OCI-LY3 (cell line): Measurements from ENCODE around the gene DCAKD.

Experiments used
- H2AFZ ChIP-seq: fragments of 200-600, 300-600 bp; shearing (Covaris generic); 2 replicates; pipeline ENCODE4 v1.6.0; 2014; ENCODE audit warnings: antibody characterized with exemption, low read depth, low read length
- H3K27ac ChIP-seq: fragments of 200-600, 300-600 bp; sonication (generic); 2 replicates; pipeline ENCODE4 v1.5.1; 2014; ENCODE audit warnings: mild to moderate bottlenecking, low read length, moderate library complexity, mixed read lengths
- H3K27me3 ChIP-seq: fragments of 200-600, 300-600 bp; sonication (generic); 2 replicates; pipeline ENCODE4 v1.6.1; 2014; ENCODE audit warnings: low read depth, low read length, mixed read lengths
- H3K36me3 ChIP-seq: fragments of 200-600, 300-600 bp; sonication (generic); replicated peaks from 2 replicates; pipeline ENCODE3; 2014; ENCODE audit warnings: low read depth, low read length, mixed read lengths
- H3K4me1 ChIP-seq: fragments of 300-600, 200-600 bp; sonication (generic); 2 replicates; pipeline ENCODE4 v1.6.1; 2014; ENCODE audit warnings: low read length, mixed read lengths
- H3K4me2 ChIP-seq: fragments of 200-600, 300-600 bp; sonication (generic); 2 replicates; pipeline ENCODE4 v1.6.1; 2014; ENCODE audit warnings: low read length, mixed read lengths
- H3K4me3 ChIP-seq: fragments of 300-600, 200-600 bp; sonication (generic); 2 replicates; pipeline ENCODE4 v1.5.1; 2014; ENCODE audit warnings: antibody characterized with exemption, mild to moderate bottlenecking, low read length, moderate library complexity
- H3K79me2 ChIP-seq: fragments of 300-600, 200-600 bp; shearing (Covaris generic); 2 replicates; pipeline ENCODE4 v1.6.1; 2014; ENCODE audit warnings: mild to moderate bottlenecking, low read length, mixed read lengths
- H3K9ac ChIP-seq: fragments of 300-600, 200-600 bp; shearing (Covaris generic); 2 replicates; pipeline ENCODE4 v1.6.0; 2014; ENCODE audit warnings: mild to moderate bottlenecking, low read length, moderate library complexity
- H3K9me3 ChIP-seq: fragments of 200-600, 300-600 bp; shearing (Covaris generic); 2 replicates; pipeline ENCODE4 v1.6.1; 2014; ENCODE audit warnings: low read length, mixed read lengths; ENCODE audit not compliant: insufficient read depth
- H4K20me1 ChIP-seq: fragments of 200-600, 300-600 bp; sonication (generic); 2 replicates; pipeline ENCODE4 v1.6.1; 2016; ENCODE audit warnings: low read length, mixed read lengths; ENCODE audit not compliant: insufficient read depth
- CTCF ChIP-seq: fragments of 200-600, 300-600 bp; sonication (generic); IDR thresholded peaks from 2 replicates; pipeline ENCODE4 v1.5.1; 2014; ENCODE audit warnings: antibody characterized with exemption, low read length, low read depth
- EZH2phosphoT487 ChIP-seq: fragments of 200-600 bp; shearing (Covaris generic); IDR thresholded peaks from 2 replicates; pipeline ENCODE4 v1.6.1; 2018; ENCODE audit warnings: antibody characterized with exemption, mixed run types, low read depth

Gene DCAKD

GRCh38 chr17:45011767-45012166, 39.7 kb downstream of the DCAKD start:
- TF ChIP-seq CTCF (no peak), EZH2phosphoT487 (no peak)
- Histone ChIP-seq H3K27me3 (peaks cover 7% of the 10 kb centered on the region; the same call in 1 of the 2 replicates), H4K20me1 (no peaks in the 10 kb centered on the region)

GRCh38 chr17:45009676-45010467, 41.6 kb downstream of the DCAKD start:
- TF ChIP-seq EZH2phosphoT487: no peak
- TF ChIP-seq CTCF: no peak
- Histone ChIP-seq H3K4me2 (no peak overlapping the region), H3K79me2 (no peaks in the 10 kb centered on the region), H4K20me1 (no peaks in the 10 kb centered on the region), H3K4me1 (no peaks in the 10 kb centered on the region), H3K36me3 (no peaks in the 10 kb centered on the region), H2AFZ (no peak overlapping the region), H3K9ac (no peak overlapping the region), H3K27me3 (peaks cover 14% of the 10 kb centered on the region), H3K27ac (no peak overlapping the region), H3K9me3 (no peaks in the 10 kb centered on the region), H3K4me3 (no peak overlapping the region)

More at GRCh38 chr17:45011767-45012166, 39.7 kb downstream of the DCAKD start:
- Histone ChIP-seq H3K36me3 (no peaks in the 10 kb centered on the region), H3K4me2 (no peak overlapping the region), H3K79me2 (no peaks in the 10 kb centered on the region), H3K9me3 (no peaks in the 10 kb centered on the region), H3K4me1 (no peaks in the 10 kb centered on the region), H3K4me3 (no peak overlapping the region), H2AFZ (no peak overlapping the region), H3K27ac (no peak overlapping the region), H3K9ac (no peak overlapping the region)

GRCh38 chr17:45008216-45008615, 43.2 kb downstream of the DCAKD start:
- no peaks in the 10 kb centered on the region for H3K79me2 ChIP-seq
- H3K4me2 ChIP-seq: no peak overlapping the region
- H4K20me1 ChIP-seq: no peaks in the 10 kb centered on the region
- no peak overlapping the region for H2AFZ ChIP-seq
- H3K9me3 ChIP-seq: no peaks in the 10 kb centered on the region
- TF ChIP-seq CTCF: no peak
- TF ChIP-seq EZH2phosphoT487: no peak
- no peaks in the 10 kb centered on the region for H3K4me1 ChIP-seq
- H3K9ac ChIP-seq: no peak overlapping the region
- H3K27ac ChIP-seq: no peak overlapping the region
- no peak overlapping the region for H3K4me3 ChIP-seq
- H3K27me3 ChIP-seq: peaks cover 20% of the 10 kb centered on the region
- H3K36me3 ChIP-seq: no peaks in the 10 kb centered on the region

GRCh38 chr17:45006927-45007461, 44.4 kb downstream of the DCAKD start:
- Histone ChIP-seq H3K9me3 (no peaks in the 10 kb centered on the region), H4K20me1 (no peaks in the 10 kb centered on the region), H3K79me2 (no peaks in the 10 kb centered on the region), H3K27ac (no peak overlapping the region), H2AFZ (no peak overlapping the region), H3K4me3 (no peak overlapping the region), H3K9ac (no peak overlapping the region), H3K27me3 (peaks cover 20% of the 10 kb centered on the region), H3K36me3 (no peaks in the 10 kb centered on the region), H3K4me1 (no peaks in the 10 kb centered on the region), H3K4me2 (no peak overlapping the region)
- TF ChIP-seq EZH2phosphoT487: no peak
- TF ChIP-seq CTCF: no peak
